Hepatocyte (in vitro differentiated cells): Measurements from ENCODE around the gene RSRC2. TPM values are rescaled to one million over a fixed set of nuclear protein-coding genes. Genes with fewer than 3 reads are reported as not detected.
"Not testable (repeated sequence)": the region's sequence is repeated elsewhere in the genome, so short reads cannot be mapped to it uniquely, and the experiment has no call there.

Source experiments
- DNase-seq: peaks from one replicate; pipeline ENCODE4 v3.0.0-alpha.2; 2016; ENCODE audit warnings: low spot score
- H2AFZ ChIP-seq: fragments of 200-600 bp; sonication (generic); 2 replicates; pipeline ENCODE4 v1.6.0; 2016; ENCODE audit warnings: antibody characterized with exemption, mild to moderate bottlenecking
- H3K27ac ChIP-seq: fragments of 200-600 bp; sonication (generic); 2 replicates; pipeline ENCODE4 v1.5.1; 2016; ENCODE audit warnings: mild to moderate bottlenecking
- H3K27me3 ChIP-seq: fragments of 200-600 bp; sonication (generic); 2 replicates; pipeline ENCODE4 v1.6.1; 2016
- H3K36me3 ChIP-seq: fragments of 200-600 bp; sonication (generic); replicated peaks from 2 replicates; pipeline ENCODE4 v1.5.1; 2016; ENCODE audit warnings: low read depth; ENCODE audit not compliant: insufficient read depth
- H3K4me1 ChIP-seq: fragments of 200-600 bp; sonication (generic); 2 replicates; pipeline ENCODE4 v1.5.1; 2016; ENCODE audit warnings: mild to moderate bottlenecking, moderate library complexity; ENCODE audit not compliant: insufficient read depth
- H3K4me2 ChIP-seq: fragments of 200-600 bp; sonication (generic); 2 replicates; pipeline ENCODE4 v1.6.0; 2016
- H3K4me3 ChIP-seq: fragments of 200-600 bp; sonication (generic); 2 replicates; pipeline ENCODE4 v1.5.1; 2016; ENCODE audit warnings: mild to moderate bottlenecking
- H3K79me2 ChIP-seq: fragments of 200-600 bp; sonication (generic); 2 replicates; pipeline ENCODE4 v1.6.0; 2017; ENCODE audit warnings: mild to moderate bottlenecking
- H3K9me2 ChIP-seq: fragments of 200-600 bp; sonication (generic); replicated peaks from 2 replicates; pipeline ENCODE4 v1.6.0; 2017; ENCODE audit warnings: mild to moderate bottlenecking; ENCODE audit not compliant: insufficient read depth
- H3K9me3 ChIP-seq: fragments of 200-600 bp; sonication (generic); 2 replicates; pipeline ENCODE4 v1.5.1; 2016; ENCODE audit warnings: low read depth, mild to moderate bottlenecking
- H4K20me1 ChIP-seq: fragments of 200-600 bp; sonication (generic); 2 replicates; pipeline ENCODE4 v1.6.0; 2016; ENCODE audit warnings: mild to moderate bottlenecking; ENCODE audit not compliant: insufficient read depth, poor library complexity, severe bottlenecking
- EZH2 ChIP-seq: fragments of 200-600 bp; sonication (generic); IDR thresholded peaks from 2 replicates; pipeline ENCODE4 v1.6.1; 2016; ENCODE audit warnings: antibody characterized with exemption, mild to moderate bottlenecking, borderline replicate concordance
- EZH2phosphoT487 ChIP-seq: fragments of 200-600 bp; sonication (generic); IDR thresholded peaks from one replicate; pipeline ENCODE4 v1.6.1; 2018; ENCODE audit warnings: antibody characterized with exemption, mild to moderate bottlenecking, low read depth, moderate library complexity; ENCODE audit not compliant: unreplicated experiment, severe bottlenecking
- WGBS: methylation state at CpG from one replicate; pipeline ENCODE4 v1.1.6; 2016; ENCODE audit warnings: low lambda C conversion rate; ENCODE audit errors: missing lambda C conversion rate; 5-methylcytosine and 5-hydroxymethylcytosine counted together
- polyA plus RNA-seq: library from polyadenylated mRNA; unstranded; fragments of >200 nt; fragmentation: Nextera tagmentation; extraction: Ambion mirVana; gene quantifications from 2 replicates; pipeline ENCODE4 v1.2.1, GENCODE V29; 2016
- total RNA-seq: library from RNA; depleted of rRNA; stranded (reverse); fragments of >200 nt; gene quantifications from 2 replicates; pipeline ENCODE4 v1.2.3, GENCODE V29; 2014
- TF ChIP-seq, protein P1 (sequence below): fragments of 200-600 bp; sonication (generic); IDR thresholded peaks from 2 replicates; pipeline ENCODE4 v1.5.1; 2016; ENCODE audit warnings: antibody characterized with exemption, mild to moderate bottlenecking; ENCODE audit not compliant: poor library complexity

RSRC2 gene
- total and polyA plus RNA-seq, 2 experiments from 2014 or later = 53.6 to 90.9 TPM

DNA sequence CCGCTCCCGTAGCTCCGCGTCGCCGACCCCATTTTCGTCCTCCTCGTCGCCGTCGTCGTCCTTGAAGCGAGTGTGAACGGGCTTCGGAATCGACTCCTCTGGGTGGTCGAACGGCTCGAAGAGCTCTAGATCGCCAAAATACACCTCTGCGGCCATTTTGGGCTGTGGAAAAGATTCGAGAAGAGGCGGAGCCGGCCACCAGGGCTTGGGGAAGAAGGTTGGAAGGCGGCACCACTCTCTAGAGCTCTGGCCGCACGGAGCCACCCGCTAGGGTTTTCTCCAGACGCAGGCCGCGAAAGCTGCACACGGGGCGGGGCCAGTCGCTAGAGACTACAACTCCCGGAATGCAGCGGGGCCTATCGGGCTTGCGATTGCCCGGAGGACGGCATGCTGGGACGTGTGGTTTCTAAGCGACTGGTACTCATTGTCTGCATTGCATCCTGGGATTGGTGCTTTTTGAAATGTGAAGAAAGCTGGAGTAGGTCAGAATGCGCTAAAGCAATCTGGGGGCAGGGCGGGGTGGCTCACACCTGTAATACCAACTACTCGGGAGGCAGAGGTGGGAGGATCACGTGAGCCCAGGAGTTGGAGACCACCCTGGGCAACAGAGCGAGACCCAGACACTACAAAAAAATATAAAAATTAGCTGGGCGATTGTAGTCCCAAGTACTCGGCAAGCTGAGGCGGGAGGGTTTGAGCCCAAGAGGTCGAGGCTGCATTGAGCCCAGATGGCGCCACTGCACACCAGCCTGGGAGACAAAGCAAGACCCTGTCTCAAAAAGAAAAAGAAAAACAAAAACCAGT, 25.8 kb downstream of the RSRC2 start, which contains the start of gene ZCCHC8:
TSS of gene ZCCHC8 (minus strand) at position 248 of the 804 bp plus-strand sequence. CDS start at position 156, 92 bp downstream.
- Histone ChIP-seq H3K79me2 (peaks cover 41% of the 10 kb centered on the region), H3K4me2 (peak within 1 kb of the TSS; percentile 88), H3K9me3 (no peaks in the 10 kb centered on the region), H3K4me1 (peaks cover 16% of the 10 kb centered on the region), H3K36me3 (no peaks in the 10 kb centered on the region), H3K4me3 (peak within 1 kb of the TSS; percentile 64), H2AFZ (peak within 1 kb of the TSS; percentile 72), H4K20me1 (peaks cover 11% of the 10 kb centered on the region), H3K27ac (peak within 1 kb of the TSS; percentile 99), H3K27me3 (no peaks in the 10 kb centered on the region), H3K9me2 (no peaks in the 10 kb centered on the region)
- 8% methylated on average over 41 of the region's 52 CpGs for WGBS
- DNase-seq = peak; percentile 99
- TF ChIP-seq, protein P1, sequence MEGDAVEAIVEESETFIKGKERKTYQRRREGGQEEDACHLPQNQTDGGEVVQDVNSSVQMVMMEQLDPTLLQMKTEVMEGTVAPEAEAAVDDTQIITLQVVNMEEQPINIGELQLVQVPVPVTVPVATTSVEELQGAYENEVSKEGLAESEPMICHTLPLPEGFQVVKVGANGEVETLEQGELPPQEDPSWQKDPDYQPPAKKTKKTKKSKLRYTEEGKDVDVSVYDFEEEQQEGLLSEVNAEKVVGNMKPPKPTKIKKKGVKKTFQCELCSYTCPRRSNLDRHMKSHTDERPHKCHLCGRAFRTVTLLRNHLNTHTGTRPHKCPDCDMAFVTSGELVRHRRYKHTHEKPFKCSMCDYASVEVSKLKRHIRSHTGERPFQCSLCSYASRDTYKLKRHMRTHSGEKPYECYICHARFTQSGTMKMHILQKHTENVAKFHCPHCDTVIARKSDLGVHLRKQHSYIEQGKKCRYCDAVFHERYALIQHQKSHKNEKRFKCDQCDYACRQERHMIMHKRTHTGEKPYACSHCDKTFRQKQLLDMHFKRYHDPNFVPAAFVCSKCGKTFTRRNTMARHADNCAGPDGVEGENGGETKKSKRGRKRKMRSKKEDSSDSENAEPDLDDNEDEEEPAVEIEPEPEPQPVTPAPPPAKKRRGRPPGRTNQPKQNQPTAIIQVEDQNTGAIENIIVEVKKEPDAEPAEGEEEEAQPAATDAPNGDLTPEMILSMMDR = peak; percentile 13
- TF ChIP-seq EZH2phosphoT487 = no peak

DNA sequence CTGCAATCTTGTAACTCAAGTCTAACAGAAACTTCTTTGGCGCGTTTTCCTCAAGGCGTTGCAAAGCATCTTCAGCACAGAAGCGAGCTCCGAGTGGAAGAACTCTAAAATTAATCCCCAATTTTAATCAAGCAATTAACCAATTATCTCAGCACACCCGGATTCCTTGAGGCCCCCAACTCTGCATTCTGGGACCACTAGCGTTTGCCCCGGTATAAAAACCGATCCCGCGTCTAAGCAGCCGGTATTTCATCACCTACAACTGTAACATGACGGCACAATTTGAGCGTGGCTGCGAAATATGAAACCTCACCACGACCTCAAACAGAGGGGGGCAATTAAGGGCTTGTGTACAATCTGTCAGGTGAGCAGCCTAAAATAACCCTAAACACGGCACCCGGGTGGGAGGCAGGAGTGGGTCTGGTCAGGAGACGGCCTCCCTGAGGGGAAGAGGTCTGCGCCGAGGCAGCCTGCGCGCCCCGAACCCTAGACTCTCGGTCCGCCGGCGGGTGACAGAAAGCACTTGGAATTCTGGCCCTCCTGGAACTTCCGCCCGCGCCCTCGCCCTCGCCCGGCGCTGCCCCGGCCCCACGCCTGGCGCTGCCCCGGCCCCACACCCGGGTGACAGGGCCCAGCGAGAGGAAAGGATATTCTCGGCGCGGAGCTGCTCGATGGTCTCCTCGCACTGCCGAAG, 26.6 kb downstream of the RSRC2 start:
- peak; percentile 68 for DNase-seq
- Histone ChIP-seq H3K9me2 (no peaks in the 10 kb centered on the region), H3K79me2 (peaks cover 46% of the 10 kb centered on the region), H3K36me3 (no peaks in the 10 kb centered on the region), H3K27me3 (no peaks in the 10 kb centered on the region), H3K4me1 (peaks cover 16% of the 10 kb centered on the region), H4K20me1 (peaks cover 8% of the 10 kb centered on the region), H3K4me3 (peak overlapping the region; percentile 64), H3K9me3 (no peaks in the 10 kb centered on the region), H3K4me2 (peak overlapping the region; percentile 88), H3K27ac (peak overlapping the region; percentile 99), H2AFZ (peak overlapping the region; percentile 72)
- TF ChIP-seq EZH2 (no peak), EZH2phosphoT487 (no peak)
- TF ChIP-seq, protein P1 = no peak
- WGBS = 1% methylated on average over 27 of the region's 47 CpGs

DNA sequence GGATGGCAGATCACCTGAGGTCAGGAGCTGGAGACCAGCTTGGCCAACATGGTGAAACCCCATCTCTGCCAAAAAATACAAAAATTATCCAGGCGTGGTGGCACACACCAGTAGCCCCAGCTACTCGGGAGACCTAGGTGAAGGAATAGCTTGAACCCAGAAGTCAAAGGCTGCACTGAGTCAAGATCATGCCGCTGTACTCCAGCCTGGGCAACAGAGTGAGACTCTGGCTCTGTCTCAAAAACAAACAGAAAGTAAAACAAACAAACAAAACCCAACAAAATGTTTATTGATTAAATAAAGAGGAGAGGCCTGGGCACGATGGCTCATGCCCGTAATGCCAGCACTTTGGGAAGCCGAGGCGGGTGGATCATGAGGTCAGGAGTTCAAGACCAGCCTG, 31.5 kb downstream of the RSRC2 start:
- WGBS = 97% methylated on average over 7 of the region's 7 CpGs
- no peaks in the 10 kb centered on the region for H3K36me3 ChIP-seq
- no peak for DNase-seq
- H3K79me2 ChIP-seq = peaks cover 79% of the 10 kb centered on the region
- H3K9me2 ChIP-seq = no peaks in the 10 kb centered on the region
- no peak overlapping the region for H2AFZ ChIP-seq
- no peak for TF ChIP-seq EZH2phosphoT487
- no peak for TF ChIP-seq EZH2
- TF ChIP-seq, protein P1 = no peak
- H3K4me3 ChIP-seq = no peak overlapping the region
- peaks cover 16% of the 10 kb centered on the region for H3K4me1 ChIP-seq
- H3K27me3 ChIP-seq = no peaks in the 10 kb centered on the region
- H3K27ac ChIP-seq = no peak overlapping the region
- H3K9me3 ChIP-seq = no peaks in the 10 kb centered on the region
- H4K20me1 ChIP-seq = peaks cover 7% of the 10 kb centered on the region
- no peak overlapping the region for H3K4me2 ChIP-seq

DNA sequence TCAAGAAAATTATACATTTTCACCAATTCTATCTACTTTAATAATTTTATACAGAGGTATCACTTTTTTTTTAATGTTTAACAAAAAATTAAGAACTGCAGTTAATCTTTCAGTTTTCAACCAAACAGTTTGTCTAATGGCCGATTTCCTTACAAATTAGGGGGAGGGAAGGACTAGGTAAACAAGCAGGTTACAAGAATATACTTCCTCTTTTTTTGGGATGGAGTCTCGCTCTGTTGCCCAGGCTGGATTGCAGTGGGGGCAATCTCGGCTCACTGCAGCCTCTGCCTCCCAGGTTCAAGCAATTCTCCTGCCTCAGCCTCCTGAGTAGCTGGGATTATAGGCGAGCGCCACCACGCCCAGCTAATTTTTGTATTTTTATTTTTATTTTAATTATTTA, 33.5 kb downstream of the RSRC2 start:
- not testable (repeated sequence) for H2AFZ ChIP-seq, H3K9me3 ChIP-seq, H4K20me1 ChIP-seq, H3K4me2 ChIP-seq, H3K27me3 ChIP-seq, H3K36me3 ChIP-seq, H3K4me1 ChIP-seq, DNase-seq, H3K4me3 ChIP-seq, H3K27ac ChIP-seq, H3K9me2 ChIP-seq
- 88% methylated on average over 6 of the region's 6 CpGs for WGBS
- peaks cover 65% of the 10 kb centered on the region for H3K79me2 ChIP-seq
